HEK293 (cell line): ENCODE data around the gene NANS.

ENCODE experiments used
- ATF2 ChIP-seq: fragments of 450-650 bp; formaldehyde crosslinking; IDR thresholded peaks from 2 replicates; pipeline ENCODE4 v1.5.1; 2016; ENCODE audit warnings: missing biosample characterization, missing genetic modification characterization, low read depth
- EGR2 ChIP-seq: fragments of 450-650 bp; formaldehyde crosslinking; IDR thresholded peaks from 2 replicates; pipeline ENCODE4 v1.5.1; 2016; ENCODE audit warnings: low read depth, missing biosample characterization, missing genetic modification characterization
- REST ChIP-seq: fragments of 450-650 bp; formaldehyde crosslinking; IDR thresholded peaks from 2 replicates; pipeline ENCODE4 v1.5.1; 2016; ENCODE audit warnings: missing biosample characterization, missing genetic modification characterization
- YY1 ChIP-seq: fragments of 450-650 bp; formaldehyde crosslinking; IDR thresholded peaks from 2 replicates; pipeline ENCODE4 v1.5.1; 2018; ENCODE audit warnings: missing biosample characterization, missing genetic modification characterization
- ZBTB1 ChIP-seq: fragments of 450-650 bp; formaldehyde crosslinking; IDR thresholded peaks from 2 replicates; pipeline ENCODE4 v1.5.1; 2016; ENCODE audit warnings: missing biosample characterization, missing genetic modification characterization
- ZBTB11 ChIP-seq: fragments of 450-650 bp; formaldehyde crosslinking; conservative IDR thresholded peaks from 2 replicates; pipeline ENCODE4 v1.5.1; 2016; ENCODE audit warnings: low read depth, missing biosample characterization, missing genetic modification characterization
- ZFHX2 ChIP-seq: fragments of 450-650 bp; formaldehyde crosslinking; conservative IDR thresholded peaks from 2 replicates; pipeline ENCODE4 v1.5.1; 2016; ENCODE audit warnings: missing biosample characterization, missing genetic modification characterization
- ZNF133 ChIP-seq: fragments of 450-650 bp; formaldehyde crosslinking; IDR thresholded peaks from 2 replicates; pipeline ENCODE4 v1.5.1; 2016; ENCODE audit warnings: missing biosample characterization, missing genetic modification characterization
- ZNF433 ChIP-seq: fragments of 450-650 bp; formaldehyde crosslinking; IDR thresholded peaks from 2 replicates; pipeline ENCODE4 v1.5.1; 2016; ENCODE audit warnings: missing biosample characterization, missing genetic modification characterization, low read depth
- ZNF791 ChIP-seq: fragments of 450-650 bp; formaldehyde crosslinking; IDR thresholded peaks from 2 replicates; pipeline ENCODE4 v1.5.1; 2016; ENCODE audit warnings: missing biosample characterization, missing genetic modification characterization
- TF ChIP-seq, protein P1 (sequence below): fragments of 450-650 bp; formaldehyde crosslinking; IDR thresholded peaks from 2 replicates; pipeline ENCODE4 v1.5.1; 2016; ENCODE audit warnings: missing biosample characterization, missing genetic modification characterization
- TF ChIP-seq, protein P2 (sequence below): fragments of 450-650 bp; formaldehyde crosslinking; IDR thresholded peaks from 2 replicates; pipeline ENCODE4 v1.5.1; 2016; ENCODE audit warnings: missing biosample characterization, missing genetic modification characterization

- TF ChIP-seq, protein P1, sequence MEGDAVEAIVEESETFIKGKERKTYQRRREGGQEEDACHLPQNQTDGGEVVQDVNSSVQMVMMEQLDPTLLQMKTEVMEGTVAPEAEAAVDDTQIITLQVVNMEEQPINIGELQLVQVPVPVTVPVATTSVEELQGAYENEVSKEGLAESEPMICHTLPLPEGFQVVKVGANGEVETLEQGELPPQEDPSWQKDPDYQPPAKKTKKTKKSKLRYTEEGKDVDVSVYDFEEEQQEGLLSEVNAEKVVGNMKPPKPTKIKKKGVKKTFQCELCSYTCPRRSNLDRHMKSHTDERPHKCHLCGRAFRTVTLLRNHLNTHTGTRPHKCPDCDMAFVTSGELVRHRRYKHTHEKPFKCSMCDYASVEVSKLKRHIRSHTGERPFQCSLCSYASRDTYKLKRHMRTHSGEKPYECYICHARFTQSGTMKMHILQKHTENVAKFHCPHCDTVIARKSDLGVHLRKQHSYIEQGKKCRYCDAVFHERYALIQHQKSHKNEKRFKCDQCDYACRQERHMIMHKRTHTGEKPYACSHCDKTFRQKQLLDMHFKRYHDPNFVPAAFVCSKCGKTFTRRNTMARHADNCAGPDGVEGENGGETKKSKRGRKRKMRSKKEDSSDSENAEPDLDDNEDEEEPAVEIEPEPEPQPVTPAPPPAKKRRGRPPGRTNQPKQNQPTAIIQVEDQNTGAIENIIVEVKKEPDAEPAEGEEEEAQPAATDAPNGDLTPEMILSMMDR (tag by site-specific recombination) = no peak
- TF ChIP-seq ZBTB11 = no peak
- no peak for TF ChIP-seq REST
- TF ChIP-seq ZFHX2 (tag by site-specific recombination) = no peak
- TF ChIP-seq ZBTB1 (tag by site-specific recombination) = no peak
- TF ChIP-seq ZNF791 (tag by site-specific recombination) = no peak
- no peak for TF ChIP-seq ZNF133 (tag by site-specific recombination)
- TF ChIP-seq EGR2 (tag by site-specific recombination) = no peak
- TF ChIP-seq, protein P2, sequence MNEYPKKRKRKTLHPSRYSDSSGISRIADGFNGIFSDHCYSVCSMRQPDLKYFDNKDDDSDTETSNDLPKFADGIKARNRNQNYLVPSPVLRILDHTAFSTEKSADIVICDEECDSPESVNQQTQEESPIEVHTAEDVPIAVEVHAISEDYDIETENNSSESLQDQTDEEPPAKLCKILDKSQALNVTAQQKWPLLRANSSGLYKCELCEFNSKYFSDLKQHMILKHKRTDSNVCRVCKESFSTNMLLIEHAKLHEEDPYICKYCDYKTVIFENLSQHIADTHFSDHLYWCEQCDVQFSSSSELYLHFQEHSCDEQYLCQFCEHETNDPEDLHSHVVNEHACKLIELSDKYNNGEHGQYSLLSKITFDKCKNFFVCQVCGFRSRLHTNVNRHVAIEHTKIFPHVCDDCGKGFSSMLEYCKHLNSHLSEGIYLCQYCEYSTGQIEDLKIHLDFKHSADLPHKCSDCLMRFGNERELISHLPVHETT (tag by site-specific recombination) = no peak
- no peak for TF ChIP-seq ZNF433 (tag by site-specific recombination)
- no peak for TF ChIP-seq YY1 (tag by site-specific recombination)
- no peak for TF ChIP-seq ATF2 (tag by site-specific recombination)
These were observed 9.5 kb upstream of the NANS start for GRCh38 chr9:98047002-98047401.
